ENCODE results near the gene CELF5.
"Not testable (repeated sequence)": the region's sequence is repeated elsewhere in the genome, so short reads cannot be mapped to it uniquely, and the experiment has no call there.

The CELF5 gene

GRCh38 chr19:3322199-3322978 is 97.9 kb downstream of the CELF5 start:
- no peak for DNase-seq (ENCODE audit: low read depth)

- DNase-seq (ENCODE audit: low read depth): no peak
Measured at GRCh38 chr19:3323026-3323425, 98.6 kb downstream of the CELF5 start.

DNA sequence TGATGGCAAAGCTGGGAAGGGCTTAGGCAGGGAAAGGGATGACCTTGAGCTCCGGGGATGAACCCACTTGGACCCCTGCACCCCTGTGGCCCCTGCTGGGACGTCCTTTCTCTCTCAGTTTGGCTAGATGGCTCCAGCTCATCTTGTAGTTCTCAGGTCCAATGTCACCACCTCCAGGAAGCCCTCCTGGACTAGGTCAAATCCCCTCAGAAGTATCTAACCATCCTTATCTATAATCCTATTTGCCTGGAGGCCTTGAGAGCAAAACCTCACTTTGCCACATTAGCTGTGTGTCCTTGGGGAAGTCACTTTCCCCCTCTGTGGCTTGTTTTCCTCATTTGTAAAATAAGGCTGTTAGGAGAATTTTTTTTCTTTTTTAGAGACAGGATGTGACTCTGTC is 99.2 kb downstream of the CELF5 start:
- no peak for DNase-seq (ENCODE audit: low read depth)

- DNase-seq (ENCODE audit: low read depth): no peak
Measured at GRCh38 chr19:3324405-3324856, 100.0 kb downstream of the CELF5 start.

DNA sequence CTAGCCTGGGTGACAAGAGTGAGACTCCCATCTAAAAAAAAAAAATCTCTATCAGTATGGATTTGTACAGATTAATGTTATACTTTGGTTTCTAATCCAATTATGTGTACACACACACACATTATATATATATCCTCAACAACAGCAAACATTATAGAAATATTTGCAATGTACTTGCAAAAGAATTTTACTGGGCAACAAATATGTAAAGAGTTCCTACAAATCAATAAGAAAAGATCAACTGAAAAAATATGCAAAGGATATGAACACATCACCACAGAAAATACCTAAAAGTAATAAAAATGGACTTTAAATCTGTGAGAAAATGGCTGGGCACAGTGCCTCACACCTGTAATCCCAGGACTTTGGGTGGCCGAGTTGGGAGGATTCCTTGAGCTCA is 101.0 kb downstream of the CELF5 start:
- DNase-seq (ENCODE audit: low read depth): no peak

DNA sequence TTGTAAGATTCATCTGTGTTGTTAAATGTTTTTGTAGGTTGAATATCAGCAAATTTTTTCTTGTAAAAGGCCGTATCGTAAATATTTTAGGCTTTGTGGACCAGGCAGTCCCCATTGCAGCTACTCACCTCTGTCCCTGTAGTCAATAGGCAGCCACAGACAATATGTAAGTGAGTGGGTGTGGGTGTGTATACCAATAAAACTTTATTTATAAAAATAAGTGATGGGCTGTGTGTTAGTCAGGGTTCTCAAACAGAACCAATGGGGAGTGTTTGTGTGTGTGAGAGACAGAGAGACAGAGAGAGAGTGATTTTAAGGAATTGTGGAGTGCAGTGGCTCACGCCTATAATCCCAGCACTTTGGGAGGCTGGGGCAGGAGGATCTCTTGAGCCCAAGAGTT is 104.3 kb downstream of the CELF5 start:
- DNase-seq (ENCODE audit: low read depth): no peak

- DNase-seq (ENCODE audit: low read depth): no peak
Measured at GRCh38 chr19:3330047-3330446, 105.6 kb downstream of the CELF5 start.

DNA sequence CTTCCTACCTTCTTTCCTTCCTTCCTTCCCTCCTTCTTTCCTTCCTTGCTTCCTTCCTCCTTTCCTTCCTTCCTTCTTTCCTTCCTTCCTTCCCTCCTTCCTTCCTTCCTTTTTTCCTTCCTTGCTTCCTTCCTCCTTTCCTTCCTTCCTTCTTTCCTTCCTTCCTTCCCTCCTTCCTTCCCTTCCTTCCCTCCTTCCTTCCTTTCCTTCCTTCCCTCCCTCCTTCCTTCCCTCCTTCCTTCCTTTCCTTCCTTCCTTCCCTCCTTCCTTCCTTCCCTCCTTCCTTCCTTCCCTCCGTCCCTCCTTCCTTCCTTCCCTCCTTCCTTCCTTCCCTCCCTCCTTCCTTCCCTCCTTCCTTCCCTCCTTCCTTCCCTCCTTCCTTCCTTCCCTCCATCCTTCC is 107.8 kb downstream of the CELF5 start:
- not testable (repeated sequence) for DNase-seq (ENCODE audit: low read depth)

GRCh38 chr19:3333020-3333583 is 108.6 kb downstream of the CELF5 start:
- DNase-seq (ENCODE audit: low read depth): no peak

- DNase-seq (ENCODE audit: low read depth): no peak
Measured at GRCh38 chr19:3333662-3334061, 109.2 kb downstream of the CELF5 start.

DNA sequence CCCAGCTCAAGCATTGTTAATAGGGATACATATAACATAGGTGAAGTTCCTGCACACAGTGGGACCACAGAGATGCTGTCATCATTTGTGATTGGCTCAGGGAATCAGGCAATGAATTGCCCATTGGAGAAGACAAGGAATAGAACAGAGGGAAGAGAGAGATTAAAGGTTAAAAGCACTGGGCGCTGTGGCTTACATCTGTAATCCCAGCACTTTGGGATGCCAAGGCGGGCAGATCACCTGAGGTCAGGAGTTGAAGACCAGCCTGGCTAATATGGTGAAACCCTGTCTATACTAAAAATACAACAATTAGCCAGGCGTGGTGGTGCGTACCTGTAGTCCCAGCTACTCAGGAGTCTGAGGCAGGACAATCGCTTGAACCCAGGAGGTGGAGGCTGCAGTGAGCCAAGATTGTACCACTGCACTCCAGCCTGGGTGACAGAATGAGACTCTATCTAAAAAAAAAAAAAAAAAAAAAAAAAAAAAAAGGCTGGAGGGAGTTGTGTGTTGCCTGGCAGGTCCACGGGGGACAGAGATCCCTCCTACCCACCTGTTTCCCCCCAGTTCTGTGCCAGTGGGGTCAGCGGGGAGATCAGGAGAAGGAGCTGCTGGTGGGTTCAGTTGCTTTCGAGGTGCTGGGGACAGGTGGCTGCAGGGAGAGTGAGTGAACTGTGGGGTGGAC is 110.4 kb downstream of the CELF5 start:
- DNase-seq (ENCODE audit: low read depth): not testable (repeated sequence)

DNA sequence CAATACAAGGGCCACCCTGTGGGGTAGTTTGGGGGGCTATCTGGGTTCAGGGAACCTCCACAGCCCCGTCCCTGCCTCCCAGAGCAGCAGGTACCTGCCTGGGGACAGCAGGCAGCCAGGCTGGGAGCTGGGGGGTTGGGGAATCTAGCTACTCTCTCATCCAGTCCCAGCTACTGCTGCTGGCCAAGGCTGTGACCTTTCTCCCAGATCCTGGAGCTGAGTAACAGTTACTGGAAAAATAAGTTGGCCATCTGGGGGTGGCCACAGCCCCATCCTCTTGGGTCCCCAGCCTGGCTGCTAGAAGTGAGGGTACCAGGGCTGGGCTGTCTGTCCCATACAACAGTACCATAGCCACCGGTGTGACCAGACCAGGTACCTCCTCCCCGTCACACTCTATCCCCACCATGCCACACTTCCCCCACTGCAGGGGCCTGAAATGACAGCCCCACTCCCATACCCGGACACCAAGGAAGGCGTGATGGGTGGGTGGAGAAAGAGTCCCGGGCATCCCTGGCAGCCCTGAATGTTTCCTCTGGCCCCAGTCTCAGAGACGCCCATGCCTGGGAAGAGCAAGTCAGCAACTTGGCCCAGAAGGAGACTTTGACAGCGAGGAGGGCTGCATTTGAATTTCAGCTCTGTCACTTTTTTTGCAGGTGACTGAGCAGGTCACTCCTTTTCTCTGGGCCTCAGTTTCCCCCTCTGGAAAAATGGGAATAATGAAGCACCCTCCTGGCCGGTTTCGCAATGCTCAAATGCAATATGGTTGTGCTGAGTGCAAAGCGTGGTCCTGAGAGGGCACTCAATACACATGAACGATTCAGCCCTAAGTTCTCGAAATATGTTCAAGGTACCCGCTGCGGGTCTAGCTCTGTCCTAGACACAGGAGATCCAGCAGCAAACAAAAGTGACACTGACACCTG is 111.2 kb downstream of the CELF5 start:
- DNase-seq (ENCODE audit: low read depth): peak; percentile 62

- DNase-seq (ENCODE audit: low read depth): no peak
Measured at GRCh38 chr19:3336351-3336679, 111.9 kb downstream of the CELF5 start.

DNA sequence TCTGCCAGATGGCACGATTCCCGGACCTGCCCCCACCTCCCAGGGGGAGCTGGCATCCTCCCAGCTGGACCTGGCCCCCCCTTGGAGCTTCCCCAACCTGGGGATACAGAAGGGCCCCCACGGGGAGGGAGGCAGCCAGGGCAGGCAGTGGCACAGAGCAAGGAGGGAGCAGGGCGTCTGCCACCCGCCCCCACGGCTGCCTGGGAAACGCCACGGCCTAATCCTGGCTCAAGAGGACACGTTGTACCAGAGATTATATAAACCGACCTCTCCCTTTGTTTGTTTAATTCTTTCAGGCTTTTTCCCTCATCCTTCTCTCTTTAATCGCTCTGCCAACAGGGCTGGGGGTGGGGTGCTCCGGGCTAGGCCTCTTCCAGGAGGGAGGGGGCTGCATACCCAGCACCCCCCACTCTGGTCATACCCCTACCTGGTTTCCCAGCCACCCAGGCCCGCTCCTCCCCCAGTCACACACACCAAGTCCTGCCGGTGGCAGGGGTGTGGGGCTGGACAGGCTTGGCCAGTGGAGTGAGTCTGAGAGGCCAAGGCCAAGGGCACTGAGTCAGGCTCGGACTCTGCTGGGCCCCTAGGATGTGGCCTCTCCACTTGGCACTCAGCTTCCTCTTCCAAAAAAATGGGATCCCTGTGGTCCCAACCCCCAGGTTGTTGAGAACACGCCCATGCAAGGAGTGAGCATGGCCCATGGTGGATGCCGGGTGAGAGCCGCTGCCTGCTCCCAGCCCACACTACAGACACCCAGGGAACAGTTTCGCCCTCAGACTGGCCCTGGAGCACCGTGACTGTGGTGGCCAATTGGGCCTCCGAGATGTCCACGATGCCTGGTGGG is 112.4 kb downstream of the CELF5 start:
- no peak for DNase-seq (ENCODE audit: low read depth)

DNA sequence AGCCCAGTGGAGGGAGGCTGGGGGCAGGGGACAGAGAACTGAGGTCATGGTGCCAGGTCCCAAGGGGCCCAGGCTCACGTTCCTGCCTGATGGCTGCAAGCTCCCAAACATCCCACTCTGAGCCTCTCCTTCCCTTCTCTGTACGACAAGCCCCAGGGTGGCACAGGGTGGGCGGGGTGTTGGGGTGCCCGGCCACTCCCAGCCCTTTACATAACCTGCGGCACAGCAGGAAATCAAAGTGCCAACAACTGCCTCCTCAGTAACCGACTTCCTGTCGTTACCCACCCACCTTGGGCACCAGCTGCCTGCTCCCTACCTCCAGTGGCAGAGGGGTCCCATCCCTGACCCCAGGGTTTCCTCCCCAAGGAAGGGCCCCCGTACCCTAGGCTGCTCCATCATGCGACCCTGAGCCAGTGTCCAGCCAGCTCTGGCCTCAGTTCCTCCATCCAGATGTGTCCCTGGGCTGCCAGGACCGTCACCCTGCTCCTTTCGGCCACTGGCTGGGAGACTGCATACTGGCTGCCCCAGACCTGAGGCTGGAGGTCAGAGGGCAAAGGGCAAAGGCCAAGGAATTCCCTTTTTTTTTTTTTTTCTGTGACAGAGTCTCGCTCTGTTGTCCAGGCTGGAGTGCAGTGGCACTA is 114.2 kb downstream of the CELF5 start:
- DNase-seq (ENCODE audit: low read depth): no peak

DNA sequence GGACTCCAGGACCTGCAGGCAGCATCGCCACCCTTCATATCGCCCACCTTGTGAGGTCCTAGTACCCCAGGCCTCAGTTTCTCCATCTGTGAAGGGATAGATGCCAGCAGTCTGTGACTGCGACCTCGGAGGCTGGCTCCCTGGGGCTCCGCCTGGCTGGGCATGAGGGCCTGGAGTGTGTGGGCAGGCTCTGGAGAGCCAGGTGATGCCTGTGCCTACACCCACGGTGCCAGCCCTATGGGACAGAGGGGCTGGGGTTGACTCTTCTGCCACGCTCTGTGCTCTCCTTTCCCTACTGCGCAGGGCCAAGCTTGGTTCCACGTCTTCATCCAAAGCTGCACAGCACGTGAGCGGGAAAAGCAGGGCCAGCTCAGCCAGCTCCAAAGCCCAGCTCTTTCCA is 115.9 kb downstream of the CELF5 start:
- DNase-seq (ENCODE audit: low read depth): no peak

GRCh38 chr19:3342246-3342645 is 117.8 kb downstream of the CELF5 start:
- DNase-seq (ENCODE audit: low read depth): no peak

- DNase-seq (ENCODE audit: low read depth): not testable (repeated sequence)
Measured at GRCh38 chr19:3342962-3343361, 118.5 kb downstream of the CELF5 start.

- peak; percentile 78 for DNase-seq (ENCODE audit: low read depth)
Measured at GRCh38 chr19:3343619-3344502, 119.4 kb downstream of the CELF5 start.
